Measurements from ENCODE around the gene KLK12. TPM values are rescaled to one million over a fixed set of nuclear protein-coding genes. Genes with fewer than 3 reads are reported as not detected.

KLK12 gene
- total RNA-seq, 4 donors from 2014 or later = not detected

- no peak for TF ChIP-seq POLR2AphosphoS5 (IDR thresholded peaks at IDR 0.05)
- TF ChIP-seq CTCF (IDR thresholded peaks at IDR 0.05) = no peak
- no peak for TF ChIP-seq POLR2A (IDR thresholded peaks at IDR 0.05; ENCODE audit: low read depth)
- no peak for TF ChIP-seq EP300 (IDR thresholded peaks at IDR 0.05)
- DNase-seq (ENCODE audit: extremely low spot score) = no peak
- no peak overlapping the region for H3K4me3 ChIP-seq
- H3K4me1 ChIP-seq = no peaks in the 10 kb centered on the region
- H3K27me3 ChIP-seq = peaks cover 0 to 80% (median 2%) of the 10 kb centered on the region in 4 donors
- H3K9me3 ChIP-seq = no peaks in the 10 kb centered on the region
- no peaks in the 10 kb centered on the region for H3K36me3 ChIP-seq
- WGBS = 51% methylated on average over 7 of the region's 11 CpGs
- H3K27ac ChIP-seq (replicated peaks in 1 of 4) = no peak overlapping the region
- intact Hi-C loops (cut with DNase I) = no loop called here
Measured at GRCh38 chr19:50981587-50982146, 53.1 kb downstream of the KLK12 start.

GRCh38 chr19:50980208-50980607 lies 54.6 kb downstream of the KLK12 start:
- WGBS = 66% methylated on average over 8 of the region's 13 CpGs
- Histone ChIP-seq H3K36me3 (no peaks in the 10 kb centered on the region), H3K27ac (replicated peaks in 1 of 4) (no peak overlapping the region), H3K4me3 (no peak overlapping the region), H3K4me1 (no peaks in the 10 kb centered on the region), H3K9me3 (no peaks in the 10 kb centered on the region), H3K27me3 (peaks cover 0 to 90% (median 2%) of the 10 kb centered on the region in 4 donors)
- no peak for DNase-seq (ENCODE audit: extremely low spot score)
- TF ChIP-seq POLR2AphosphoS5 (IDR thresholded peaks at IDR 0.05) (no peak), POLR2A (IDR thresholded peaks at IDR 0.05; ENCODE audit: low read depth) (no peak), EP300 (IDR thresholded peaks at IDR 0.05) (no peak), CTCF (IDR thresholded peaks at IDR 0.05) (no peak)
- intact Hi-C loops (cut with DNase I) = no loop called here

GRCh38 chr19:50979758-50980157 lies 55.0 kb downstream of the KLK12 start:
- 37% methylated on average over 7 of the region's 8 CpGs for WGBS
- Histone ChIP-seq H3K9me3 (no peaks in the 10 kb centered on the region), H3K4me1 (no peaks in the 10 kb centered on the region), H3K36me3 (no peaks in the 10 kb centered on the region), H3K4me3 (no peak overlapping the region), H3K27me3 (peaks cover 0 to 90% (median 2%) of the 10 kb centered on the region in 4 donors), H3K27ac (replicated peaks in 1 of 4) (no peak overlapping the region)
- no peak for TF ChIP-seq POLR2A (IDR thresholded peaks at IDR 0.05; ENCODE audit: low read depth)
- intact Hi-C loops (cut with DNase I) = no loop called here
- DNase-seq (ENCODE audit: extremely low spot score) = no peak

Other genes with a start within 250 kb of the KLK12 start
- gene ACP4, start 244.6 kb downstream of the KLK12 start, total RNA-seq = not detected
- not detected for gene KLK1, start 211.2 kb downstream of the KLK12 start, total RNA-seq
- gene KLK15, start 201.4 kb downstream of the KLK12 start, total RNA-seq = not detected
- not detected for gene KLK3, start 180.1 kb downstream of the KLK12 start, total RNA-seq
- not detected for gene KLK2, start 161.6 kb downstream of the KLK12 start, total RNA-seq
- gene KLK4, start 123.6 kb downstream of the KLK12 start, total RNA-seq = not detected
- not detected for gene KLK5, start 82.0 kb downstream of the KLK12 start, total RNA-seq
- gene KLK6, start 65.4 kb downstream of the KLK12 start, total RNA-seq = not detected
- gene KLK7, start 51.1 kb downstream of the KLK12 start, total RNA-seq = under 1 TPM in 2 of 4 donors, not detected in 2; 0.32 to 0.33 TPM
- not detected for gene KLK8, start 33.4 kb downstream of the KLK12 start, total RNA-seq
- not detected for gene KLK10, start 15.3 kb downstream of the KLK12 start, total RNA-seq
- not detected for gene KLK11, start 8.4 kb downstream of the KLK12 start, total RNA-seq
- gene KLK13, start 30.1 kb upstream of the KLK12 start, total RNA-seq = not detected
- gene KLK14, start 47.9 kb upstream of the KLK12 start, total RNA-seq = under 1 TPM in 1 of 4 donors, not detected in 3; 0.52 TPM
- gene CTU1, start 73.4 kb upstream of the KLK12 start, total RNA-seq = 10 to 100 TPM in 3 of 4 donors, 1 to 10 TPM in 1; 7.1 to 18.9 (median 13.7) TPM
- 1 to 10 TPM; 2.0 to 9.4 (median 3.5) TPM for gene SIGLEC9, start 89.9 kb upstream of the KLK12 start, total RNA-seq
- 1 to 10 TPM in 1 of 4 donors, under 1 TPM in 2, not detected in 1; 0.19 to 2.2 (median 0.92) TPM for gene SIGLEC7, start 107.3 kb upstream of the KLK12 start, total RNA-seq
- gene CD33, start 190.1 kb upstream of the KLK12 start, total RNA-seq = 1 to 10 TPM; 3.0 to 9.9 (median 5.5) TPM
- gene SIGLECL1, start 216.1 kb upstream of the KLK12 start, total RNA-seq = not detected

All from esophagus muscularis mucosa (tissue), 4 donors.